Measurements from ENCODE around the gene ADAM8.

ADAM8 gene

GRCh38 chr10:133212853-133213494 is 63.7 kb downstream of the ADAM8 start:
- no peak for DNase-seq (ENCODE audit: low read depth)
